ENCODE measurements around the gene PCDHGB3.
"Not testable (repeated sequence)": the region's sequence is repeated elsewhere in the genome, so short reads cannot be mapped to it uniquely, and the experiment has no call there.

PCDHGB3 gene

DNA sequence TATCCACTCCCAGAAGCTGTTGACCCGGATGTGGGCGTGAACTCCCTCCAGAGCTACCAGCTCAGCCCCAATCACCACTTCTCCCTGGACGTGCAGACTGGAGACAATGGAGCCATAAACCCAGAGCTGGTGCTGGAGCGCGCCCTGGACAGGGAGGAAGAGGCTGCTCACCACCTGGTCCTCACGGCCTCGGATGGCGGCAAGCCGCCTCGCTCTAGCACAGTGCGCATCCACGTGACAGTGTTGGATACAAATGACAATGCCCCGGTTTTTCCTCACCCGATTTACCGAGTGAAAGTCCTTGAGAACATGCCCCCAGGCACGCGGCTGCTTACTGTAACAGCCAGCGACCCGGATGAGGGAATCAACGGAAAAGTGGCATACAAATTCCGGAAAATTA is 23.2 kb downstream of the PCDHGB3 start:
- Histone ChIP-seq H3K9me3 (ENCODE audit: control insufficient read depth in 2 of 2, low read length in 2 of 2) (peaks cover 13 to 43% of the 10 kb centered on the region in 2 donors), H3K36me3 (ENCODE audit: control insufficient read depth in 2 of 2, insufficient read depth in 2 of 2, low read length in 2 of 2) (no peaks in the 10 kb centered on the region), H3K27ac (ENCODE audit: low read depth in 2 of 2, low read length in 2 of 2) (no peak overlapping the region), H3K27me3 (ENCODE audit: control insufficient read depth in 2 of 2, insufficient read depth in 2 of 2, low read length in 2 of 2) (no peaks in the 10 kb centered on the region), H3K9ac (ENCODE audit: low read depth in 1 of 2, low read length in 2 of 2) (no peak overlapping the region), H3K4me1 (ENCODE audit: control insufficient read depth in 2 of 2, insufficient read depth in 2 of 2, low read length in 2 of 2) (no peaks in the 10 kb centered on the region), H3K4me3 (ENCODE audit: low read length in 2 of 2) (no peak overlapping the region)

DNA sequence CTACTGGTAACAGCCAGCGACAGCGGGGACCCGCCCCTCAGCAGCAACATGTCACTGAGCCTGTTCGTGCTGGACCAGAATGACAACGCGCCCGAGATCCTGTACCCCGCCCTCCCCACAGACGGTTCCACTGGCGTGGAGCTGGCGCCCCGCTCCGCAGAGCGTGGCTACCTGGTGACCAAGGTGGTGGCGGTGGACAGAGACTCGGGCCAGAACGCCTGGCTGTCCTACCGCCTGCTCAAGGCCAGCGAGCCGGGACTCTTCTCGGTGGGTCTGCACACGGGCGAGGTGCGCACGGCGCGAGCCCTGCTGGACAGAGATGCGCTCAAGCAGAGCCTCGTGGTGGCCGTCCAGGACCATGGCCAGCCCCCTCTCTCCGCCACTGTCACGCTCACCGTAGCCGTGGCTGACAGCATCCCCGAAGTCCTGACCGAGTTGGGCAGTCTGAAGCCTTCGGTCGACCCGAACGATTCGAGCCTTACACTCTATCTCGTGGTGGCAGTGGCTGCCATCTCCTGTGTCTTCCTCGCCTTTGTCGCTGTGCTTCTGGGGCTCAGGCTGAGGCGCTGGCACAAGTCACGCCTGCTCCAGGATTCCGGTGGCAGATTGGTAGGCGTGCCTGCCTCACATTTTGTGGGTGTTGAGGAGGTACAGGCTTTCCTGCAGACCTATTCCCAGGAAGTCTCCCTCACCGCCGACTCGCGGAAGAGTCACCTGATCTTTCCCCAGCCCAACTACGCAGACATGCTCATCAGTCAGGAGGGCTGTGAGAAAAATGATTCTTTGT is 24.6 kb downstream of the PCDHGB3 start:
- not testable (repeated sequence) for H3K9ac ChIP-seq (ENCODE audit: low read depth in 1 of 2, low read length in 2 of 2); H3K36me3 ChIP-seq (ENCODE audit: control insufficient read depth in 2 of 2, insufficient read depth in 2 of 2, low read length in 2 of 2); H3K27me3 ChIP-seq (ENCODE audit: control insufficient read depth in 2 of 2, insufficient read depth in 2 of 2, low read length in 2 of 2); H3K27ac ChIP-seq (ENCODE audit: low read depth in 2 of 2, low read length in 2 of 2); H3K4me1 ChIP-seq (ENCODE audit: control insufficient read depth in 2 of 2, insufficient read depth in 2 of 2, low read length in 2 of 2); H3K4me3 ChIP-seq (ENCODE audit: low read length in 2 of 2)
- peaks cover 16 to 38% of the 10 kb centered on the region in 2 donors for H3K9me3 ChIP-seq (ENCODE audit: control insufficient read depth in 2 of 2, low read length in 2 of 2)

DNA sequence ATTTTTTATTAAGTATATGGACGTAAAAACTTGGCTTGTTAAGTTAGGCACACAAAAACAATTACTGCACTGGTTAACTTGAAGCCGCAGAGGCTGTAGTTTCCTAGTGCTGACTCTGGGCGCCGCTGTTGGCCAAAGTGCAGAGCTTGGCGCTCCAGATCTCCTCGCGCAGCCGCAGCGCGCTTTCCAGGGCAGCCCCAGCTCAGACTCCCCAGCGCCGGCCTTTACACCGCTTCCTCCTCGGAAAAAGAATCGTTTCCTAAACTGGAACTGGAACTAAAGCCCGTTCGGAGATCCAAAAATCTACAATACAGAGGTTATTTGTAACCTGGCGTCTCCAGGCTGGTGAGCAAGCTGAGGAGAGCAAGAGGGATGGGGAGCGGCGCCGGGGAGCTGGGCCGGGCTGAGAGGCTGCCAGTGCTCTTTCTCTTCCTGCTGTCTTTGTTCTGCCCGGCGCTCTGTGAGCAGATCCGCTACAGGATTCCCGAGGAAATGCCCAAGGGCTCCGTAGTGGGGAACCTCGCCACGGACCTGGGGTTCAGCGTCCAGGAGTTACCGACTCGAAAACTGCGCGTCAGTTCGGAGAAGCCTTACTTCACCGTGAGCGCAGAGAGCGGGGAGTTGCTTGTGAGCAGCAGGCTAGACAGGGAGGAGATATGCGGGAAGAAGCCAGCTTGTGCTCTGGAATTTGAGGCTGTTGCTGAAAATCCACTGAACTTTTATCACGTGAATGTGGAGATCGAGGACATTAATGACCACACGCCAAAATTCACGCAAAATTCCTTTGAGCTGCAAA is 27.9 kb downstream of the PCDHGB3 start, which contains the start of gene PCDHGB5:
TSS of gene PCDHGB5 (plus strand) at position 192 of the 796 bp plus-strand sequence. CDS start at position 373, 181 bp downstream.
- H3K27ac ChIP-seq (ENCODE audit: low read depth in 2 of 2, low read length in 2 of 2); H3K4me1 ChIP-seq (ENCODE audit: control insufficient read depth in 2 of 2, insufficient read depth in 2 of 2, low read length in 2 of 2); H3K27me3 ChIP-seq (ENCODE audit: control insufficient read depth in 2 of 2, insufficient read depth in 2 of 2, low read length in 2 of 2); H3K36me3 ChIP-seq (ENCODE audit: control insufficient read depth in 2 of 2, insufficient read depth in 2 of 2, low read length in 2 of 2); H3K9ac ChIP-seq (ENCODE audit: low read depth in 1 of 2, low read length in 2 of 2): not testable (repeated sequence)
- Histone ChIP-seq H3K4me3 (ENCODE audit: low read length in 2 of 2) (peak within 1 kb of the TSS; percentile 16 to 48), H3K9me3 (ENCODE audit: control insufficient read depth in 2 of 2, low read length in 2 of 2) (peaks cover 32 to 39% of the 10 kb centered on the region in 2 donors)

DNA sequence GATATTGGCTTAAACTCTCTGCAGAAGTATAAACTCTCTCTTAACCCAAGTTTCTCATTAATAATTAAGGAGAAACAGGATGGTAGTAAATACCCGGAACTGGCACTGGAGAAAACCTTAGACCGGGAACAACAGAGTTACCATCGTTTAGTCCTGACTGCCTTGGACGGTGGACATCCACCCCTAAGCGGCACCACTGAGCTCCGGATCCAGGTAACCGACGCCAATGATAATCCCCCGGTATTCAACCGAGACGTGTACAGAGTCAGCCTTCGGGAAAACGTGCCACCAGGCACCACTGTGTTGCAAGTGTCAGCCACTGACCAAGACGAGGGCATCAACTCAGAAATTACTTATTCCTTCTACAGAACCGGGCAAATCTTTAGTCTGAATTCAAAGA is 28.6 kb downstream of the PCDHGB3 start:
- H3K27me3 ChIP-seq (ENCODE audit: control insufficient read depth in 2 of 2, insufficient read depth in 2 of 2, low read length in 2 of 2) = peaks cover 0 to 3% of the 10 kb centered on the region in 2 donors
- H3K4me1 ChIP-seq (ENCODE audit: control insufficient read depth in 2 of 2, insufficient read depth in 2 of 2, low read length in 2 of 2) = no peaks in the 10 kb centered on the region
- peak overlapping the region; percentile 5 to 16 for H3K4me3 ChIP-seq (ENCODE audit: low read length in 2 of 2)
- no peaks in the 10 kb centered on the region for H3K36me3 ChIP-seq (ENCODE audit: control insufficient read depth in 2 of 2, insufficient read depth in 2 of 2, low read length in 2 of 2)
- no peak overlapping the region for H3K9ac ChIP-seq (ENCODE audit: low read depth in 1 of 2, low read length in 2 of 2)
- H3K27ac ChIP-seq (ENCODE audit: low read depth in 2 of 2, low read length in 2 of 2) = no peak overlapping the region
- H3K9me3 ChIP-seq (ENCODE audit: control insufficient read depth in 2 of 2, low read length in 2 of 2) = peaks cover 35 to 36% of the 10 kb centered on the region in 2 donors

GRCh38 chr5:141399555-141400258 is 29.7 kb downstream of the PCDHGB3 start:
- no peak overlapping the region for H3K27ac ChIP-seq (ENCODE audit: low read depth in 2 of 2, low read length in 2 of 2)
- no peaks in the 10 kb centered on the region for H3K4me1 ChIP-seq (ENCODE audit: control insufficient read depth in 2 of 2, insufficient read depth in 2 of 2, low read length in 2 of 2)
- peaks cover 34 to 41% of the 10 kb centered on the region in 2 donors for H3K9me3 ChIP-seq (ENCODE audit: control insufficient read depth in 2 of 2, low read length in 2 of 2)
- H3K9ac ChIP-seq (ENCODE audit: low read depth in 1 of 2, low read length in 2 of 2) = no peak overlapping the region
- peaks cover 0 to 3% of the 10 kb centered on the region in 2 donors for H3K27me3 ChIP-seq (ENCODE audit: control insufficient read depth in 2 of 2, insufficient read depth in 2 of 2, low read length in 2 of 2)
- no peak overlapping the region for H3K4me3 ChIP-seq (ENCODE audit: low read length in 2 of 2)
- H3K36me3 ChIP-seq (ENCODE audit: control insufficient read depth in 2 of 2, insufficient read depth in 2 of 2, low read length in 2 of 2) = no peaks in the 10 kb centered on the region

GRCh38 chr5:141402553-141403243 is 32.7 kb downstream of the PCDHGB3 start, which contains the start of gene PCDHGA9:
PCDHGA9 (plus strand) TSS chr5:141402778; CDS start chr5:141402953, 175 bp downstream.
- Histone ChIP-seq H3K9me3 (ENCODE audit: control insufficient read depth in 2 of 2, low read length in 2 of 2) (peaks cover 28 to 41% of the 10 kb centered on the region in 2 donors), H3K4me3 (ENCODE audit: low read length in 2 of 2) (peak within 1 kb of the TSS in 1 of 2 donors; percentile 56), H3K36me3 (ENCODE audit: control insufficient read depth in 2 of 2, insufficient read depth in 2 of 2, low read length in 2 of 2) (no peaks in the 10 kb centered on the region), H3K27me3 (ENCODE audit: control insufficient read depth in 2 of 2, insufficient read depth in 2 of 2, low read length in 2 of 2) (peaks cover 0 to 3% of the 10 kb centered on the region in 2 donors), H3K4me1 (ENCODE audit: control insufficient read depth in 2 of 2, insufficient read depth in 2 of 2, low read length in 2 of 2) (no peaks in the 10 kb centered on the region), H3K9ac (ENCODE audit: low read depth in 1 of 2, low read length in 2 of 2) (no peak within 1 kb of the TSS), H3K27ac (ENCODE audit: low read depth in 2 of 2, low read length in 2 of 2) (no peak within 1 kb of the TSS)

- H3K9ac ChIP-seq (ENCODE audit: low read depth in 1 of 2, low read length in 2 of 2) = no peak overlapping the region
- H3K27me3 ChIP-seq (ENCODE audit: control insufficient read depth in 2 of 2, insufficient read depth in 2 of 2, low read length in 2 of 2) = peaks cover 0 to 3% of the 10 kb centered on the region in 2 donors
- H3K36me3 ChIP-seq (ENCODE audit: control insufficient read depth in 2 of 2, insufficient read depth in 2 of 2, low read length in 2 of 2) = no peaks in the 10 kb centered on the region
- peak overlapping the region in 1 of 2 donors; percentile 56 for H3K4me3 ChIP-seq (ENCODE audit: low read length in 2 of 2)
- no peak overlapping the region for H3K27ac ChIP-seq (ENCODE audit: low read depth in 2 of 2, low read length in 2 of 2)
- H3K9me3 ChIP-seq (ENCODE audit: control insufficient read depth in 2 of 2, low read length in 2 of 2) = peaks cover 28 to 41% of the 10 kb centered on the region in 2 donors
- no peaks in the 10 kb centered on the region for H3K4me1 ChIP-seq (ENCODE audit: control insufficient read depth in 2 of 2, insufficient read depth in 2 of 2, low read length in 2 of 2)
These were observed 33.3 kb downstream of the PCDHGB3 start for GRCh38 chr5:141403387-141403786.

- Histone ChIP-seq H3K9me3 (ENCODE audit: control insufficient read depth in 2 of 2, low read length in 2 of 2) (peaks cover 24 to 26% of the 10 kb centered on the region in 2 donors), H3K9ac (ENCODE audit: low read depth in 1 of 2, low read length in 2 of 2) (peak within 1 kb of the TSS in 1 of 2 donors; percentile 24), H3K4me3 (ENCODE audit: low read length in 2 of 2) (peak within 1 kb of the TSS; percentile 34 to 41)
- H3K27me3 ChIP-seq (ENCODE audit: control insufficient read depth in 2 of 2, insufficient read depth in 2 of 2, low read length in 2 of 2); H3K36me3 ChIP-seq (ENCODE audit: control insufficient read depth in 2 of 2, insufficient read depth in 2 of 2, low read length in 2 of 2); H3K27ac ChIP-seq (ENCODE audit: low read depth in 2 of 2, low read length in 2 of 2); H3K4me1 ChIP-seq (ENCODE audit: control insufficient read depth in 2 of 2, insufficient read depth in 2 of 2, low read length in 2 of 2): not testable (repeated sequence)
These were observed 37.9 kb downstream of the PCDHGB3 start, which contains the start of gene PCDHGB6 for GRCh38 chr5:141407790-141408505. PCDHGB6 (plus strand) TSS chr5:141408021; CDS start chr5:141408203, 182 bp downstream.
